ENCODE data around the gene TBC1D1.

The TBC1D1 gene

GRCh38 chr4:38133711-38134480 lies 243.0 kb downstream of the TBC1D1 start:
- DNase-seq = no peak

GRCh38 chr4:38135201-38135600 lies 244.3 kb downstream of the TBC1D1 start:
- DNase-seq = no peak

DNA sequence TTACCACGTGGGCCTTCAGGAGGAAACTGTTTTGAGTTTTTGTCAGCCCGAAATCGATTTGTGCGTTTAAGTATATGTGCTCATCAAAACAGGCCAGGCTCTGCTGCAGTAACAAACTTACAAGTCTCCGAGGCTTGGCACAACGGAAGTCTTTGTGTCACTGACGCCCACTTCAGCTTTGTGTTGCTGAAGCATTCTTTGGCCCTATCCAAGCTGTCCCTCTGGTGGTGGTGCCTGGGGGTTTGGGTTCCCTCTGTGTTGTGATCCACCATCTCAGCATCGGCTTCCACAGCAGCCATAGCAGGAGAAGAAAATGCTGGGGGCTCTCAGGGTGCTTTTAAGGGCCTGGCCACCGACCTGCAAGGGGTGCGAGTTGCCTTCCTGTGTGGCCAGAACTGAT lies 245.7 kb downstream of the TBC1D1 start:
- DNase-seq = no peak

GRCh38 chr4:38137080-38137479 lies 246.2 kb downstream of the TBC1D1 start:
- no peak for DNase-seq

DNA sequence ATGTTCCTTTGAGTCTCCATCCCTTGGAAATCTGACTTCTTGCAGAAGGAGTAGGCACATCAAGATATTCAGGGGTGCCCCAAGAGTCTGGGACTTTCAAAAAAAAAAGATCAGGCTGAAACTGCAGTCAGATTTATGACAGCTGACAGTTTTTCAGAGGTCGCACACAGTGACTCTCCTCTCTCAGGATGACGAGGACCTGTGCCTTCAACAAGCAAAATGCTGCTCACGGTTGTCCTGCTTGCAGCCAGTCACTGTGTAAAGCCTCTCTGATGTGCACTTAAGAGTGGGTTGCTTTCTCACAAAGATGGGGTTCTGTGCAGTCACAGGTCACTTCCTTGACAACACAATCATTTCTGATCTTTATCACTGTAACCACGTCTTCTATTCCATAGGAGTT lies 247.5 kb downstream of the TBC1D1 start:
- no peak for DNase-seq

DNA sequence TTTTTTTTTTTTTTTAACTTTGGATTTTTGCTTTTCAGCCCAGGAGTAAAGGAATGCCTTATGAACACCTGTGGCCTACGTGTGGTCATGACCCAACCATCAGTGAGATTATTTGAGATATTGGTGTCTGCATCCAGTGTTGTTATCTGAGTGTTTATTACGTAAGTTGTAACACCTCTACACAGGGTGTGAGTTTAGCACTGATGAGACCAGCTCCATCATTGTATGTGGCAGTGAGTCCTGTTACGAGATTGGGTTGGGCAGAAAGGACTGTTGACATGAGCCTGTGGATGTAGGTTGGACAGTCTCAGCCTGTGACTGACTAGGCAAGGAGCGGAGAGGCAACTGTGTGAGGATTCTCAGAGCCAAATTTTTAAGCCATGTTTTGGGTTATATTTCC lies 248.3 kb downstream of the TBC1D1 start:
- DNase-seq = no peak

- DNase-seq = no peak
These were observed 249.8 kb downstream of the TBC1D1 start for GRCh38 chr4:38140643-38141203.

- peak; percentile 72 for DNase-seq
These were observed 251.1 kb downstream of the TBC1D1 start for GRCh38 chr4:38141808-38142500.

GRCh38 chr4:38144031-38144430 lies 253.1 kb downstream of the TBC1D1 start:
- peak; percentile 21 for DNase-seq

GRCh38 chr4:38145033-38145678 lies 254.3 kb downstream of the TBC1D1 start:
- peak; percentile 23 for DNase-seq

DNA sequence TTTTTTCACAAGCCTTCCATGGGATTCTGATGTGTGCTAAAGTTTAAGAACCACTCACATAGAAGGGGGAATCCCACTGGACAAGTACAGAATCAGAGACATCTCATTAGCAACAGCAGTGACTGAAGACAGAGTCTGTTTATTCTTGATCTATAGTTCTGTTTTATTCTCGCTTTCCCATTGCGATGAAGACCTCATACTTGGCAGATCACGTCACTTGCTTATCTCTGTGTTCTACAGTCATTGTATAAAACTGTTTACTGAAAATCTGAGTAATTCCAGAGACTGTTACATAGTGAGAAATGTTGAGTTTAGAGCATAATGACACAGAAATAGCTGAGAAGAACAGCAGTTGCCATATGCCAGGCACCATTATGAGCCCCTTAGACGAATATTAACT lies 254.9 kb downstream of the TBC1D1 start:
- peak; percentile 75 for DNase-seq

DNA sequence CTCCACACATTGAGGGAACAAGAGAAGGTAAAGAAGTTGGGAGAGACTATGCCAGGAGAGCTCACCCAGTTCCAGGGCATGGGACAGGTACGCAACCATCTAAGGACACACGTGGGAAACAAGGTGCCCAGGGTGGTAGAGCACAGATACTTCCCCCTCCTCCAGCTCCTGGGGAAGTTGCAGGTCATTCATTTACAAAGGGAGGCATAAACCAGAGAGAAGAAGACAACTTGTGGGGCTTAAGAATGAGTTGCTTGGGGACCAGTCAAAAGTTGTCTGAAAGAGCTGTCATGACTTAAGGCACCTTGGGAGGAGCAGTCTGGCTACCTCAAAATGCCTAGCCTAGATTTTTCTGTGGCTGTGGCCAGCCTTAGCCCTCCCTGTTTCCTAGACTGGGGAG lies 255.5 kb downstream of the TBC1D1 start:
- no peak for DNase-seq

- peak; percentile 19 for DNase-seq
These were observed 258.6 kb downstream of the TBC1D1 start for GRCh38 chr4:38149472-38149996.

- peak; percentile 88 for DNase-seq
These were observed 259.2 kb downstream of the TBC1D1 start for GRCh38 chr4:38149997-38150671.

GRCh38 chr4:38150766-38151165 lies 259.9 kb downstream of the TBC1D1 start:
- peak; percentile 91 for DNase-seq

DNA sequence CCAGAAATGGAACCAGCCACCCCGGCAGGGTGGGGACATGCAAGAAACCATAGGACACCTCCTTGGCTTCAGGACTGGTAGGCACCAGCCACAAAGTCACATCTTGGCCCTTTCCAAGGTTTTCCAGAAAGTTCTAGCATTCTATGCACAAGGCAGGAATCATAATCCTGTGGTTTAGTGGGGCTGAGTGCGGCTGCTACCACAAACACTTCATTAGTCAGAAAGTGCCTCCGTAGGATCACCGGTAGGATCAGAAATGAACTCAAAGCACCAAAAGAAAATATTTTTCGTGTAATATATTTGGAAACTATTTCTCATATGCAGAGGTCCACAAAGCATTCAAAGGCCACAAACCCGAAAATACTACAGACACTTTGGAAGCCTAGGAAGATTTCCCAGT lies 261.0 kb downstream of the TBC1D1 start:
- DNase-seq = peak; percentile 63

DNA sequence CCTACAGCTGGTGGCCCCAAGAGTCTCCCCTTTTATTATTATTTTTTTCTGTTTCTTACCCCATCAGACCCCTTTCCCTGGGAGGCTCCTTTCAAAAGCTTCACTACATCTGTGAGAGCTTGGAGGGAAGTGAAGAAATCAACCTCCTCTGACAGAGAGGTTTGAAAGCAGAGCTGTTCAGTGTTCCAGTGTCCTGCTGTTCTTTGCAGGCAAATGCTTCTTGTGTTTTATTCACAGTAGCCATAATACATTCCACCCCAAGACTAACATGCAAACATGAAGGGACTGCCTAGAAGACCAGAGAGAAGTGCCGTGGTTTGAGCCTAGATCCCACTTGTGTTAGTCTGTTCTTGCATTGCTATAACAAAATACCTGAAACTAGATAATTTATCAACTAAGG lies 261.4 kb downstream of the TBC1D1 start:
- DNase-seq = no peak

DNA sequence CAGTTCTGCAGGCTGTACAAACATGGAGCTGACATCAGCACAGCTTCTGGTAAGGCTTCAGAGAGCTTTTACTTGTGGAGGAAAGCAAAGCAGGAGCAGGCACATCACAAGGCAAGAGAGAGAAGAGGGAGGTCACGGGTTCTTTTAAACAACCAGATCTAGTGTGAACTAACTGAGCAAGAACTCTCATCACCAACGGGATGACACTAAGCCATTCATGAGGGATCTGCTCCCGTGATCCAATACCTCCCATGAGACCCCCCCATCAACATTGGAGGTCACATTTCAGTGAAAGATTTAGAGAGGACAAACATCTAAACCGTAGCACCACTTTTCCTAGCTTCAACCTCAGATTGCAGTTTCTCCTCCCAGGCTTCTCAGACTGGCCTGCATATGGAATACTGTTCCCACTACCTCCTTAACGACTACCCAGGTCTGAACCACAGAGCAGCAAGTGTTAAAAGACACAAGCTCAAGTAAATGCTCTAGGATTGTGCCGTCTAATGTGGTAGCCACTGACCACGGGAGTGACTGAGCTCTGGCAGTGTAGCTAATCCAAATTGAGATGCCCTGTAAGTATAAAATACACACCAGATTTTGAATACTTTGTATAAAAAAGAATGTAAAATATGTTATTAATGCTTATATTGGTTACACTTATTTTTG lies 262.0 kb downstream of the TBC1D1 start:
- no peak for DNase-seq

- no peak for DNase-seq
These were observed 262.5 kb downstream of the TBC1D1 start for GRCh38 chr4:38153387-38153760.

GRCh38 chr4:38154252-38154651 lies 263.4 kb downstream of the TBC1D1 start:
- DNase-seq = no peak

DNA sequence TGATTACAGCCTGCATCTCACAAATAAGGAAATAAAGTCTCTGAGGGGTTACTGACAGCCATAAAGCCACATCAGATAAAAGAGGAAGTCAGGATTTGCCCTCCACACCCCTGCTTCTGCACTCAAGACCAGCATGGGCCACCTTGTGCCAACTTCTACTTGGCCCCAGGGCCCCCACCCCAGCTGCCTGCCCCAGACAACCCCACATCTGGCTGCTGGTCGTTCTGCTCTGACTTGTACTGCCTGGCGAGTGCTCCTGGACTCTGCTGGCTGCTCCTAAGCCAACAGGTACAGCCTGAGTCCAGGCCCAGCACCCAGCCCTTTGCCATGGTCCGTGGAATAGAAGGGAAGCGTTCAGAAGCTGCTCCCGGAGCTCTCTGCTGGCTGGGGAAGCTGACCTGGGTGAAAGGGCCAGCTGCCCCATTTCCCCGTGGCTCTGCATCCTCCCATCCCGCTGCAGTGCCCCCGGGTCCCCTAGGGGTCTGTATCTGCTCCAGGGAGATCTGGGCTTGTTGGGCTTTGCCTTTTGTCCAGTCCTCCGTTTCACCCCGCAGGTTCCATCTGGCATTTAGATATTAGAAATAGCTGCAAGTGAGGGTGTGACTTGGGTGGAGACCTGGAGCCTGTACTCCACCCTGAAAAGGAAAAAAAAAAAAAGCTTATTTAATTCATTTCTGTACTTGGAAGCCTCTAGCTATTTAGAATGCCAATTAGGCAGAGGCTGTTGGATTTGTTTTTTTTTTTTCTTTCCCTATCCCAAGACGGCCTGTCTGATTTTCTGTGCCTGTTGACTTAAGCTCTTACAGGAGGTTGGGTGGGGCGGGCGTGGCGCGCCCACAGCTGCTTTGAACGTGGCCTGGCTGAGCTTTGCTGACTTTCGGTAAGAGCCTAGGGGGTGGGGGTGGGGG lies 264.1 kb downstream of the TBC1D1 start:
- DNase-seq = no peak
